Lower lobe of right lung (tissue), 2 donors: ENCODE measurements around the gene HAGHL. TPM values are rescaled to one million over a fixed set of nuclear protein-coding genes. Genes with fewer than 3 reads are reported as not detected.

Experiments used
- ATAC-seq, 2 donors: fragments of 200-7000 bp; cut with Tn5 transposase; one replicate each; pipeline ENCODE4 v1.9.1; 2020 to 2022; ENCODE audit warnings: mild to moderate bottlenecking in 2 of 2, moderate library complexity in 2 of 2
- DNase-seq: peaks from one replicate; pipeline ENCODE4 v3.0.0-alpha.2; 2020
- H3K27ac ChIP-seq: fragments of 200-600 bp; one replicate; pipeline ENCODE4 v1.8.0; 2022
- H3K27me3 ChIP-seq: fragments of 200-600 bp; one replicate; pipeline ENCODE4 v1.8.0; 2022; ENCODE audit warnings: low read depth
- H3K36me3 ChIP-seq: fragments of 200-600 bp; one replicate; pipeline ENCODE4 v1.8.0; 2022; ENCODE audit warnings: mild to moderate bottlenecking
- H3K4me1 ChIP-seq: fragments of 200-600 bp; one replicate; pipeline ENCODE4 v1.8.0; 2022
- H3K4me3 ChIP-seq: fragments of 200-600 bp; one replicate; pipeline ENCODE4 v1.8.0; 2022; ENCODE audit warnings: mild to moderate bottlenecking
- H3K9me3 ChIP-seq: fragments of 200-600 bp; one replicate; pipeline ENCODE4 v1.8.0; 2022
- intact Hi-C: fragments of 100-400 bp; cut with DNase I; formaldehyde crosslinking; loops from one replicate; pipeline ENCODE4 v1.11.0; 2022
- total RNA-seq: library from RNA; stranded (reverse); fragmentation: NEBNext Ultra II Directional; extraction: Animal tissue kit (Norgen Biotek cat#: 25700); gene quantifications from one replicate; pipeline ENCODE4 v1.2.1, GENCODE V29; 2021
- TF ChIP-seq, protein P1 (sequence below): fragments of 200-600 bp; IDR thresholded peaks from one replicate; pipeline ENCODE4 v1.8.0; 2022; ENCODE audit warnings: antibody characterized with exemption, mild to moderate bottlenecking
- donor health status: DM: no; HTN: yes; CAD: no; lungs with severe emphysema.

HAGHL gene
- total RNA-seq, 1 donor from 2014 or later, result 15.6 TPM

DNA sequence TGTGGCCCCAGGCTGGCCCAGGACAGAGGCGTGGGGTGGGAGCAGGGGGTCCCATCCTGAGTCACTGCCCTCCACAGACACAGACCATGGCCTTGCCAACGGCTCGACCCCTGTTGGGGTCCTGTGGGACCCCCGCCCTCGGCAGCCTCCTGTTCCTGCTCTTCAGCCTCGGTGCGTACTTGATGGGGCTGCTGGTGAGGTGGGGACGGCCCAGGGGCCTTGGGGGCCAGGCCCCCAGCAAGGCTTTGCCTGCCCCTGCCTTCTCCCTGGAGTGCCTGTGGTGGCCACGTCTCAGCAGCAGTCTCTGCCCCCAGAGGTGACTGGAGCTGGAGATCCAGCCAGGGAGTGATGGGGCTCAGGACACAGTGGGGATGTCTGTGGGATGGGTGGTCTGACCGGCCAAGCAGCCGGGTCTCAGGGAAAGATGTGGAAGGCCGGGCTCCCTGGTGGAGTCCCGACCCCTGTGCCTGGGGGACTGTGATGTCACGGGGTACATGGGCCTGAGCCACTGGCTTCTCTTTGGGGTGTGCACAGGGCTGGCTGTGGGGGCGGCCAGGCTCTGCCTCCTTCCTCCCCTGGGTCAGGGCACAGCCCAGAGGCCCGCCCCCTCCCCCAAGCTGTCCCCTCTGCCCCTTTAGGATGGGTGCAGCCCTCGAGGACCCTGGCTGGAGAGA is 35.8 kb downstream of the HAGHL start:
- Histone ChIP-seq H3K27me3 (no peaks in the 10 kb centered on the region), H3K36me3 (no peaks in the 10 kb centered on the region), H3K4me3 (no peak overlapping the region), H3K9me3 (no peaks in the 10 kb centered on the region), H3K27ac (no peak overlapping the region), H3K4me1 (peaks cover 8% of the 10 kb centered on the region)
- DNase-seq (no peak), ATAC-seq (no peak)
- intact Hi-C loops, result no loop called here
- TF ChIP-seq, protein P1, sequence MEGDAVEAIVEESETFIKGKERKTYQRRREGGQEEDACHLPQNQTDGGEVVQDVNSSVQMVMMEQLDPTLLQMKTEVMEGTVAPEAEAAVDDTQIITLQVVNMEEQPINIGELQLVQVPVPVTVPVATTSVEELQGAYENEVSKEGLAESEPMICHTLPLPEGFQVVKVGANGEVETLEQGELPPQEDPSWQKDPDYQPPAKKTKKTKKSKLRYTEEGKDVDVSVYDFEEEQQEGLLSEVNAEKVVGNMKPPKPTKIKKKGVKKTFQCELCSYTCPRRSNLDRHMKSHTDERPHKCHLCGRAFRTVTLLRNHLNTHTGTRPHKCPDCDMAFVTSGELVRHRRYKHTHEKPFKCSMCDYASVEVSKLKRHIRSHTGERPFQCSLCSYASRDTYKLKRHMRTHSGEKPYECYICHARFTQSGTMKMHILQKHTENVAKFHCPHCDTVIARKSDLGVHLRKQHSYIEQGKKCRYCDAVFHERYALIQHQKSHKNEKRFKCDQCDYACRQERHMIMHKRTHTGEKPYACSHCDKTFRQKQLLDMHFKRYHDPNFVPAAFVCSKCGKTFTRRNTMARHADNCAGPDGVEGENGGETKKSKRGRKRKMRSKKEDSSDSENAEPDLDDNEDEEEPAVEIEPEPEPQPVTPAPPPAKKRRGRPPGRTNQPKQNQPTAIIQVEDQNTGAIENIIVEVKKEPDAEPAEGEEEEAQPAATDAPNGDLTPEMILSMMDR, result no peak

DNA sequence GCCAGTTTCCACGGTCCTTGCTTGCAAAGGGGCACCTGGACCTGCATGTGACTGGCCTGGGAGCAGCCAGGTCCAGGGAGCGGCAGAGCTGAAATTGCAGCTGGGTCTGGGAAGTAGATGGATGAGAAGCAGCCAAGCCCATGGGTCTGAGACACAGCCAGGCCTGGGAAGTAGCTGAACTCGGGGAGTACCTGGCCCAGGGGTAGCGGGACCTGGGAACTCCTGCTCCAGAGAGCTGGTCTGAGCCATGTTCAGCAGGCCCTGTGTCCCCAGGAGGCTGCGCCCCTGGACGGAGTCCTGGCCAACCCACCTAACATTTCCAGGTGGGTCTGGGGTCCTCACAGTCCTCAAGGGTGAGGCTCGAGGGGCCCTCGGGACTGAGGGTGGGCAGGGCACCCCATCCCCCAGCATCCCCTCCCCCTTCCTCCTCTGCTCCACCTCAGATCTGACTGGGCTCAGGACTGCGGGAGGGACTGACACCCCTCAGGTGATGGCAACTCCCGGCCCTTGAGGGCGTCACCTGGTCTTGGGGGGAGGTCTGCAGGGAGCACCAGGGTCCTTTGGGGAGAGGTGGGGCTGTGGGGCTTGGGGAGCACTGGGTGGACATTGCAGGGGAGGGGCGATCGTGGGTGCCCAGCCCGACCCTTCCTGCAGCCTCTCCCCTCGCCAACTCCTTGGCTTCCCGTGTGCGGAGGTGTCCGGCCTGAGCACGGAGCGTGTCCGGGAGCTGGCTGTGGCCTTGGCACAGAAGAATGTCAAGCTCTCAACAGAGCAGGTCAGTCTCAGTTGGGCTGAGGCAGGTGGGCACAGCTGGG is 36.7 kb downstream of the HAGHL start:
- intact Hi-C loops, result no loop called here
- TF ChIP-seq, protein P1, result no peak
- Histone ChIP-seq H3K4me3 (no peak overlapping the region), H3K9me3 (no peaks in the 10 kb centered on the region), H3K27ac (no peak overlapping the region), H3K36me3 (no peaks in the 10 kb centered on the region), H3K4me1 (peaks cover 8% of the 10 kb centered on the region), H3K27me3 (no peaks in the 10 kb centered on the region)
- ATAC-seq (no peak), DNase-seq (no peak)

DNA sequence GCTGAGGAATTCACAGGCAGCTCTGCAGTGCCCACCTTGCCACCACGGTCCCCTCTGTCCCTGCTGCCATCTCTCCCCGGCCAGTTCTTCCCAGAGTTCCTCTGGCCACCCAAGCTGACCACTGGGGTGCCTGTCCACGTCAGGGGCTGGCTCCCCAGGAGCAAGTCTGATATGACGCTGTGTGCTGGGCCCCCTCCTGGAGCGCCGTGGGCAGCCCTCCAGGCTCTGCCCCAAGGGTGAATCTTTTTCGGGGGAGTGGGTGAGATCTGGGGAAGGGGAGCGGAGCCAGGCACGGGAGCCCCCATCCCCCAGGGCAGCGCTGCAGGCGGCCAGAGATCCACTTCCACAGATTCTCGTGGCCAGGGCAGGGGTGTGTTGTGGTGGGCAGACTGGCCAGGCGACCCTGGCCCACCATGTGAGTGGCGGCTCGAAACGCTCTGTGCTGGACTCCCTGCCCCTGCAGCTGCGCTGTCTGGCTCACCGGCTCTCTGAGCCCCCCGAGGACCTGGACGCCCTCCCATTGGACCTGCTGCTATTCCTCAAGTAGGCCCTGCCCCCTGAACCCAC is 37.4 kb downstream of the HAGHL start:
- H3K4me3 ChIP-seq, result no peak overlapping the region
- H3K27ac ChIP-seq, result no peak overlapping the region
- no peaks in the 10 kb centered on the region for H3K27me3 ChIP-seq
- DNase-seq (no peak), ATAC-seq (no peak)
- H3K4me1 ChIP-seq, result peaks cover 8% of the 10 kb centered on the region
- intact Hi-C loops, result no loop called here
- H3K36me3 ChIP-seq, result no peaks in the 10 kb centered on the region
- H3K9me3 ChIP-seq, result no peaks in the 10 kb centered on the region
- TF ChIP-seq, protein P1, result no peak

DNA sequence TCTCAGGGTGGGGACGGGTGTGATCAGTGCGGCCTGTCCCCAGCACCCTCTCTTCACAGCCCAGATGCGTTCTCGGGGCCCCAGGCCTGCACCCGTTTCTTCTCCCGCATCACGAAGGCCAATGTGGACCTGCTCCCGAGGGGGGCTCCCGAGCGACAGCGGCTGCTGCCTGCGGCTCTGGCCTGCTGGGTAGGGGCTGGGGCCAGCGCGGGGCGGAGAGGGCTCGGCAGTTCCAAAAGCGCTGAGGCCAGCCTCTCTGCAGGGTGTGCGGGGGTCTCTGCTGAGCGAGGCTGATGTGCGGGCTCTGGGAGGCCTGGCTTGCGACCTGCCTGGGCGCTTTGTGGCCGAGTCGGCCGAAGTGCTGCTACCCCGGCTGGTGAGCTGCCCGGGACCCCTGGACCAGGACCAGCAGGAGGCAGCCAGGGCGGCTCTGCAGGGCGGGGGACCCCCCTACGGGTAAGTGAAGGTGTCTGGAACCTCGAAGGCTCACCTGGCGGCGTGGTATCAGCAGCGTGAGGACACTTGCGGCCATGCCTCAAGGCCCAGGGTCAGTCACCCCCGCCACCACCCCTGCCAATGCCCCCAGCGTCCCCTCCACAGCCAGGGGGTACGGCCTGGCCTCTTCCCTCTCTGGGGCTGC is 38.1 kb downstream of the HAGHL start:
- TF ChIP-seq, protein P1, result no peak
- intact Hi-C loops, result no loop called here
- H3K36me3 ChIP-seq, result no peaks in the 10 kb centered on the region
- H3K27ac ChIP-seq, result no peak overlapping the region
- H3K4me1 ChIP-seq, result peaks cover 6% of the 10 kb centered on the region
- no peak for DNase-seq
- no peaks in the 10 kb centered on the region for H3K27me3 ChIP-seq
- no peak for ATAC-seq
- H3K9me3 ChIP-seq, result no peaks in the 10 kb centered on the region
- no peak overlapping the region for H3K4me3 ChIP-seq

DNA sequence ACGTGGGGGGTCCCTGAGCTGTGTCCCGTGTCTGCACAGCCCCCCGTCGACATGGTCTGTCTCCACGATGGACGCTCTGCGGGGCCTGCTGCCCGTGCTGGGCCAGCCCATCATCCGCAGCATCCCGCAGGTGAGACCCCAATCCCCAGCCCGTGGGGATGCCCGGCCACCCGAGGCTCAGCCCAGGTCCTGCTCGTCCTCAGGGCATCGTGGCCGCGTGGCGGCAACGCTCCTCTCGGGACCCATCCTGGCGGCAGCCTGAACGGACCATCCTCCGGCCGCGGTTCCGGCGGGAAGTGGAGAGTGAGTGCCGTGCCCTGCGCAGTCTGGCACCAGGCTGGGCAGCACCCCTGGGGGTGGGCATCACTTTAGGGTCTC is 38.6 kb downstream of the HAGHL start:
- H3K4me1 ChIP-seq, result peaks cover under 1% of the 10 kb centered on the region
- no peaks in the 10 kb centered on the region for H3K27me3 ChIP-seq
- intact Hi-C loops, result no loop called here
- TF ChIP-seq, protein P1, result no peak
- H3K9me3 ChIP-seq, result no peaks in the 10 kb centered on the region
- no peak for ATAC-seq
- no peak overlapping the region for H3K4me3 ChIP-seq
- no peak overlapping the region for H3K27ac ChIP-seq
- DNase-seq, result no peak
- H3K36me3 ChIP-seq, result no peaks in the 10 kb centered on the region
